Measurements from ENCODE around the gene FAM161B. TPM values are rescaled to one million over a fixed set of nuclear protein-coding genes. Genes with fewer than 3 reads are reported as not detected.
"Not testable (repeated sequence)": the region's sequence is repeated elsewhere in the genome, so short reads cannot be mapped to it uniquely, and the experiment has no call there.

FAM161B gene
- total and polyA plus RNA-seq, 2 of the 13 experiments (the other 11 are each of a cell fraction or from before 2014, with no cell fraction given): 1.6 to 2.0 TPM

GRCh38 chr14:73994926-73995325 lies 45.0 kb upstream of the FAM161B start (continued):
- TF ChIP-seq ARID5B (CRISPR knock-in tag; IDR thresholded peaks at IDR 0.05) (peak; percentile 49; the same call in 1 of the 2 replicates), EP300 (IDR thresholded peaks at IDR 0.05; ENCODE audit: low read depth in 2 of 2, low read length in 2 of 2) (peak in 1 of 2 experiments; percentile 29; a peak in 1 of 4 replicates), MED1 (CRISPR knock-in tag; IDR thresholded peaks at IDR 0.05) (peak; percentile 69; the same call in 1 of the 2 replicates), MAX (IDR thresholded peaks at IDR 0.05) (0 out of 2 replicates have a peak, but pooled peaks have one; percentile 10), RXRB (CRISPR knock-in tag; IDR thresholded peaks at IDR 0.05; ENCODE audit: borderline replicate concordance) (0 out of 2 replicates have a peak, but pooled peaks have one; percentile 47), MIXL1 (CRISPR knock-in tag; IDR thresholded peaks at IDR 0.05) (0 out of 2 replicates have a peak, but pooled peaks have one; percentile 27), CEBPB (IDR thresholded peaks at IDR 0.05; ENCODE audit: borderline replicate concordance, low read depth, low read length) (0 out of 2 replicates have a peak, but pooled peaks have one; percentile 39), BRD4 (CRISPR knock-in tag; IDR thresholded peaks at IDR 0.05) (0 out of 2 replicates have a peak, but pooled peaks have one; percentile 24), NR2F6 (CRISPR knock-in tag; IDR thresholded peaks at IDR 0.05) (peak; percentile 45; the same call in 1 of the 2 replicates), RARA (CRISPR knock-in tag; IDR thresholded peaks at IDR 0.05) (peak; percentile 68), THRA (CRISPR knock-in tag; IDR thresholded peaks at IDR 0.05; ENCODE audit: borderline replicate concordance) (0 out of 2 replicates have a peak, but pooled peaks have one; percentile 10), ZBTB20 (CRISPR knock-in tag; IDR thresholded peaks at IDR 0.05; ENCODE audit: borderline replicate concordance, low read depth) (peak; percentile 18; the same call in 1 of the 2 replicates), KLF16 (CRISPR knock-in tag; IDR thresholded peaks at IDR 0.05) (0 out of 4 replicates have a peak, but pooled peaks of 1 of the 2 experiments have one; percentile 17), HOXA5 (CRISPR knock-in tag; IDR thresholded peaks at IDR 0.05) (0 out of 2 replicates have a peak, but pooled peaks have one; percentile 20), FOXP4 (CRISPR knock-in tag; IDR thresholded peaks at IDR 0.05) (0 out of 2 replicates have a peak, but pooled peaks have one; percentile 20), NCOA2 (CRISPR knock-in tag; IDR thresholded peaks at IDR 0.05) (0 out of 2 replicates have a peak, but pooled peaks have one; percentile 18), CEBPG (CRISPR knock-in tag; IDR thresholded peaks at IDR 0.05) (peak; percentile 88), ZNF232 (CRISPR knock-in tag; IDR thresholded peaks at IDR 0.05; ENCODE audit: borderline replicate concordance) (0 out of 2 replicates have a peak, but pooled peaks have one; percentile 32), ZMYM3 (CRISPR knock-in tag; IDR thresholded peaks at IDR 0.05) (peak; percentile 83), ZNF770 (CRISPR knock-in tag; IDR thresholded peaks at IDR 0.05) (peak; percentile 98)
- not testable (repeated sequence) for TF ChIP-seq EP300 (CRISPR knock-in tag; IDR thresholded peaks at IDR 0.05; ENCODE audit: borderline replicate concordance); NR2F6 (IDR thresholded peaks at IDR 0.05)

All from HepG2 (cell line).